ENCODE data around the gene ARL8B. TPM values are rescaled to one million over a fixed set of nuclear protein-coding genes. Genes with fewer than 3 reads are reported as not detected.
"Not testable (repeated sequence)": the region's sequence is repeated elsewhere in the genome, so short reads cannot be mapped to it uniquely, and the experiment has no call there.

The ARL8B gene
- total RNA-seq, 1 experiment from 2014 or later = 29.0 TPM

DNA sequence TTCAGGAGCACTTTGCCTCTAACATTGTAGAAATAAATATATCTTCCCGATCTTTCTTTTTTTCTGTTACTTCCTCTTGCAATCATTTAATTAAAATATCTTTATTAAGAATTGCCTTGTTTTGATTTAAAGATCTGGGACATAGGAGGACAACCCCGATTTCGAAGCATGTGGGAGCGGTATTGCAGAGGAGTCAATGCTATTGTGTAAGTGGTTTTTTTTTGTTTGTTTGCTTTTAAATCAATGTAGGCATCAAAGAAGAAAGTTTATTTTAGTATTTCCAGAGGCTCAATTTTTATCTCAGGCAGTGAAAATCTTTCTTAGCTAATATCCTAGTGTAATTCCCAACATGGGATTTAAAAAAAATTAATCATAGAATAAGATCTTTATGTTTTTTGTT, 49.9 kb downstream of the ARL8B start:
- no peaks in the 10 kb centered on the region for H3K9me3 Mint-ChIP-seq
- WGBS (ENCODE audit: extremely low coverage, insufficient read length, low lambda C conversion rate) = no CpG with 5 or more reads among the region's 4 CpGs
- no peaks in the 10 kb centered on the region for H3K23me2 ChIP-seq (ENCODE audit: insufficient read length, low read depth, low read length, poor library complexity, severe bottlenecking)

DNA sequence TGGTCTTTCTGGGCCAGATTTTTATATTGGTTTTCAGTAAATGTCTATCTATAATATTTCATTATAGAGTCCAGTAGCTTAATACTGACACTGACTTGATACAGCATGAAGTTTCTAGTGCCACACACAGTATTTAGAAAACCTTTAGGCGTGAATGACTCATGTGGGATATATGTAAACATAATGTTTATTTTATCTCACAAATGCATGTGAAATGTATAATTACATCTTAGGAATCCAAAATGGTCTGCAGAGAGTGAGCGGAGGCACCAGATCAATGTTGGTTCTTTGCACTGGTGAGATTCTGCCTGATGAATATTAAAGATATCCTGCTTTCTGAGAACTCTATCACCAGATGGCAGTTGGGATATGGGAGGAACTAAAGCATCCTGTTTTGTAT, 56.9 kb downstream of the ARL8B start:
- H3K36me3 Mint-ChIP-seq (ENCODE audit: insufficient read depth in 1 of 3, low read depth in 3 of 3) = peaks cover 5 to 27% (median 27%) of the 10 kb centered on the region in 3 experiments
- WGBS (ENCODE audit: extremely low coverage, insufficient read length, low lambda C conversion rate) = no CpG with 5 or more reads among the region's 2 CpGs
- not testable (repeated sequence) for H2BK120ac ChIP-seq (ENCODE audit: low read depth, low read length, poor library complexity, severe bottlenecking); H4K8ac ChIP-seq (replicated peaks; ENCODE audit: insufficient read length, low read depth, low read length); H4K91ac ChIP-seq (ENCODE audit: insufficient read length, low read depth, low read length); H3K27ac ChIP-seq (ENCODE audit: insufficient read length, low read depth, low read length); H3K4ac ChIP-seq (ENCODE audit: low read depth, low read length); H3K9ac ChIP-seq (ENCODE audit: extremely low read depth, insufficient read length, low read length); H3K27me3 Mint-ChIP-seq (ENCODE audit: low read depth); H2BK20ac ChIP-seq (ENCODE audit: low read depth, low read length, poor library complexity, severe bottlenecking); H2AFZ ChIP-seq (ENCODE audit: low read length); H3K23me2 ChIP-seq (ENCODE audit: insufficient read length, low read depth, low read length, poor library complexity, severe bottlenecking); H3K4me1 ChIP-seq (ENCODE audit: insufficient read depth, low read length); H4K20me1 ChIP-seq (ENCODE audit: control insufficient read depth, insufficient read depth, insufficient read length); H3K4me2 ChIP-seq (ENCODE audit: insufficient read depth, insufficient read length, low read length); H3K27ac Mint-ChIP-seq; H2BK12ac ChIP-seq (ENCODE audit: insufficient read length, low read depth, low read length); H2AK5ac ChIP-seq (ENCODE audit: insufficient read length, low read length); DNase-seq; H3K4me3 Mint-ChIP-seq; H2BK15ac ChIP-seq (ENCODE audit: low read depth, low read length); H4K5ac ChIP-seq (ENCODE audit: insufficient read length, low read depth, low read length); H3K4me1 Mint-ChIP-seq; H3K9me3 ChIP-seq (ENCODE audit: control insufficient read depth, low read depth, low read length); H3K79me2 ChIP-seq (ENCODE audit: insufficient read depth, low read length); H3K79me1 ChIP-seq (ENCODE audit: insufficient read depth, low read depth, low read length, poor library complexity, severe bottlenecking); H3K23ac ChIP-seq (ENCODE audit: insufficient read length, low read depth, low read length); H3T11ph ChIP-seq (ENCODE audit: low read length); H3K18ac ChIP-seq (ENCODE audit: insufficient read length, low read depth, low read length); H2BK5ac ChIP-seq (ENCODE audit: insufficient read length, low read length); H3K14ac ChIP-seq (ENCODE audit: insufficient read depth, low read length); H3K56ac ChIP-seq (ENCODE audit: insufficient read length, low read depth, low read length); H3K9me3 Mint-ChIP-seq; H3K27me3 ChIP-seq (ENCODE audit: insufficient read depth, low read length)

More for the DNA sequence above, 49.9 kb downstream of the ARL8B start:
- no peaks in the 10 kb centered on the region for H3K79me1 ChIP-seq (ENCODE audit: insufficient read depth, low read depth, low read length, poor library complexity, severe bottlenecking)
- 0 out of 2 replicates have a peak, but pooled peaks cover 1% of the 10 kb centered on the region for H3K79me2 ChIP-seq (ENCODE audit: insufficient read depth, low read length)
- H3T11ph ChIP-seq (ENCODE audit: low read length) = no peak overlapping the region
- H2BK5ac ChIP-seq (ENCODE audit: insufficient read length, low read length) = no peak overlapping the region
- H3K14ac ChIP-seq (ENCODE audit: insufficient read depth, low read length) = no peak overlapping the region
- H3K56ac ChIP-seq (ENCODE audit: insufficient read length, low read depth, low read length) = no peak overlapping the region
- Mint-ChIP-seq H3K27ac (no peak overlapping the region), H3K27me3 (ENCODE audit: low read depth) (no peaks in the 10 kb centered on the region), H3K4me3 (no peak overlapping the region), H3K36me3 (ENCODE audit: insufficient read depth in 1 of 3, low read depth in 3 of 3) (peaks cover 3 to 22% (median 20%) of the 10 kb centered on the region in 3 experiments), H3K4me1 (no peaks in the 10 kb centered on the region)
- no peaks in the 10 kb centered on the region for H4K20me1 ChIP-seq (ENCODE audit: control insufficient read depth, insufficient read depth, insufficient read length)
- no peak overlapping the region for H3K4me2 ChIP-seq (ENCODE audit: insufficient read depth, insufficient read length, low read length)
- H4K91ac ChIP-seq (ENCODE audit: insufficient read length, low read depth, low read length) = no peak overlapping the region
- H2AK5ac ChIP-seq (ENCODE audit: insufficient read length, low read length) = no peak overlapping the region
- H4K8ac ChIP-seq (replicated peaks; ENCODE audit: insufficient read length, low read depth, low read length) = no peak overlapping the region
- no peak for TF ChIP-seq CTCF (conservative IDR thresholded peaks at IDR 0.05)
- H2BK20ac ChIP-seq (ENCODE audit: low read depth, low read length, poor library complexity, severe bottlenecking) = no peak overlapping the region
- H2BK120ac ChIP-seq (ENCODE audit: low read depth, low read length, poor library complexity, severe bottlenecking) = no peak overlapping the region
- no peak overlapping the region for H3K23ac ChIP-seq (ENCODE audit: insufficient read length, low read depth, low read length)
- H2AFZ ChIP-seq (ENCODE audit: low read length) = no peak overlapping the region
- H3K9me3 ChIP-seq (ENCODE audit: control insufficient read depth, low read depth, low read length) = no peaks in the 10 kb centered on the region
- no peak overlapping the region for H2BK15ac ChIP-seq (ENCODE audit: low read depth, low read length)
- no peak overlapping the region for H2BK12ac ChIP-seq (ENCODE audit: insufficient read length, low read depth, low read length)
- H3K27me3 ChIP-seq (ENCODE audit: insufficient read depth, low read length) = no peaks in the 10 kb centered on the region
- no peaks in the 10 kb centered on the region for H3K4me1 ChIP-seq (ENCODE audit: insufficient read depth, low read length)
- DNase-seq = no peak
- no peak overlapping the region for H3K4ac ChIP-seq (ENCODE audit: low read depth, low read length)
- H3K27ac ChIP-seq (ENCODE audit: insufficient read length, low read depth, low read length) = no peak overlapping the region
- H3K9ac ChIP-seq (ENCODE audit: extremely low read depth, insufficient read length, low read length) = no peak overlapping the region
- no peak overlapping the region for H3K18ac ChIP-seq (ENCODE audit: insufficient read length, low read depth, low read length)
- H4K5ac ChIP-seq (ENCODE audit: insufficient read length, low read depth, low read length) = no peak overlapping the region
